Ishikawa (cell line): ENCODE data around the gene PTCH1.

Source experiments
- EP300 ChIP-seq: IDR thresholded peaks from 2 replicates; pipeline ENCODE4 v1.6.1; 2012; ENCODE audit warnings: borderline replicate concordance
- MAX ChIP-seq: IDR thresholded peaks from 2 replicates; pipeline ENCODE4 v1.6.1; 2012
- NFIC ChIP-seq: IDR thresholded peaks from 2 replicates; pipeline ENCODE4 v1.6.1; 2012
- RAD21 ChIP-seq: IDR thresholded peaks from 2 replicates; pipeline ENCODE4 v1.6.1; 2012; ENCODE audit warnings: low read depth
- TAF1 ChIP-seq: IDR thresholded peaks from 2 replicates; pipeline ENCODE4 v1.6.1; 2012; ENCODE audit warnings: low read depth, mild to moderate bottlenecking
- TEAD4 ChIP-seq: IDR thresholded peaks from 2 replicates; pipeline ENCODE4 v1.6.1; 2012
- USF1 ChIP-seq: IDR thresholded peaks from 2 replicates; pipeline ENCODE4 v1.6.1; 2012
- YY1 ChIP-seq: IDR thresholded peaks from 2 replicates; pipeline ENCODE4 v1.6.1; 2012; ENCODE audit warnings: low read depth

- TF ChIP-seq TAF1 (no peak), MAX (no peak), RAD21 (no peak), TEAD4 (no peak), USF1 (no peak), YY1 (no peak), NFIC (no peak), EP300 (no peak)
These were observed 76.3 kb downstream of the PTCH1 start for GRCh38 chr9:95440447-95440846.
